Forelimb muscle (tissue), 1 donor: Measurements from ENCODE around the gene ADGRG2. TPM values are rescaled to one million over a fixed set of nuclear protein-coding genes. Genes with fewer than 3 reads are reported as not detected.
"Not testable (repeated sequence)": the region's sequence is repeated elsewhere in the genome, so short reads cannot be mapped to it uniquely, and the experiment has no call there.

Source experiments
- DNase-seq: peaks from one replicate; pipeline ENCODE4 v3.0.0-alpha.2; 2013; ENCODE audit warnings: low read depth
- polyA plus RNA-seq: library from polyadenylated mRNA; unstranded; fragments of 120-200 nt; gene quantifications from one replicate; pipeline ENCODE4 v1.2.1, GENCODE V29; 2013; ENCODE audit not compliant: insufficient read length

ADGRG2 gene
- polyA plus RNA-seq, 1 donor = 5.9 TPM

GRCh38 chrX:19085666-19086065 is 36.6 kb downstream of the ADGRG2 start:
- DNase-seq = no peak

GRCh38 chrX:19075754-19076153 is 46.5 kb downstream of the ADGRG2 start:
- no peak for DNase-seq

GRCh38 chrX:19072372-19072771 is 49.9 kb downstream of the ADGRG2 start:
- no peak for DNase-seq

- no peak for DNase-seq
These were observed 51.7 kb downstream of the ADGRG2 start for GRCh38 chrX:19070555-19070994.

- not testable (repeated sequence) for DNase-seq
These were observed 55.3 kb downstream of the ADGRG2 start for GRCh38 chrX:19066987-19067386.

GRCh38 chrX:19065535-19065934 is 56.7 kb downstream of the ADGRG2 start:
- DNase-seq = no peak

- DNase-seq = no peak
These were observed 58.1 kb downstream of the ADGRG2 start for GRCh38 chrX:19064175-19064574.

- no peak for DNase-seq
These were observed 59.2 kb downstream of the ADGRG2 start for GRCh38 chrX:19063030-19063429.

GRCh38 chrX:19059067-19059466 is 63.2 kb downstream of the ADGRG2 start:
- DNase-seq = no peak

- DNase-seq = no peak
These were observed 64.4 kb downstream of the ADGRG2 start for GRCh38 chrX:19057856-19058255.

GRCh38 chrX:19049110-19049509 is 73.2 kb downstream of the ADGRG2 start:
- no peak for DNase-seq

GRCh38 chrX:19046343-19047215 is 75.7 kb downstream of the ADGRG2 start:
- DNase-seq = no peak

- no peak for DNase-seq
These were observed 81.9 kb downstream of the ADGRG2 start for GRCh38 chrX:19040373-19040772.

- DNase-seq = no peak
These were observed 88.2 kb downstream of the ADGRG2 start for GRCh38 chrX:19034025-19034424.

GRCh38 chrX:19030805-19031204 is 91.5 kb downstream of the ADGRG2 start:
- DNase-seq = no peak

GRCh38 chrX:19028560-19028959 is 93.7 kb downstream of the ADGRG2 start:
- no peak for DNase-seq

- DNase-seq = no peak
These were observed 97.9 kb downstream of the ADGRG2 start for GRCh38 chrX:19024366-19024765.

- DNase-seq = no peak
These were observed 102.3 kb downstream of the ADGRG2 start for GRCh38 chrX:19019996-19020395.

- no peak for DNase-seq
These were observed 105.0 kb downstream of the ADGRG2 start for GRCh38 chrX:19017271-19017670.

- not testable (repeated sequence) for DNase-seq
These were observed 105.7 kb downstream of the ADGRG2 start for GRCh38 chrX:19016614-19017013.

GRCh38 chrX:19007868-19008267 is 114.4 kb downstream of the ADGRG2 start:
- no peak for DNase-seq

- DNase-seq = no peak
These were observed 115.3 kb downstream of the ADGRG2 start for GRCh38 chrX:19007011-19007410.

- no peak for DNase-seq
These were observed 116.4 kb downstream of the ADGRG2 start for GRCh38 chrX:19005909-19006308.

GRCh38 chrX:19003756-19004155 is 118.5 kb downstream of the ADGRG2 start:
- no peak for DNase-seq
